HepG2 (cell line): ENCODE results near the gene PMM2. TPM values are rescaled to one million over a fixed set of nuclear protein-coding genes. Genes with fewer than 3 reads are reported as not detected.
A peak's percentile ranks its signal among the peaks of the same experiment; 100 is the strongest.

Experiments
- AHR ChIP-seq: IDR thresholded peaks from 2 replicates; pipeline ENCODE4 v1.6.1; 2018; ENCODE audit warnings: missing genetic modification reagents, missing compliant biosample characterization
- ATF1 ChIP-seq: IDR thresholded peaks from 2 replicates; pipeline ENCODE4 v1.6.1; 2016; ENCODE audit warnings: mild to moderate bottlenecking, control low read depth
- BRCA1 ChIP-seq: sonication (generic); formaldehyde crosslinking; IDR thresholded peaks from 2 replicates; pipeline ENCODE4 v1.4.0; 2020; ENCODE audit warnings: missing genetic modification reagents
- CBFB ChIP-seq: sonication (generic); formaldehyde crosslinking; IDR thresholded peaks from 2 replicates; pipeline ENCODE4 v1.4.0; 2020; ENCODE audit warnings: missing genetic modification reagents
- CREB1 ChIP-seq, 2 experiments: fragments of 450-650 bp in 1 of 2; IDR thresholded peaks; 2 replicates each; pipeline ENCODE4 v1.6.1; 2016 to 2017; ENCODE audit warnings: control low read depth in 1 of 2, mild to moderate bottlenecking in 1 of 2, missing compliant biosample characterization in 1 of 2, missing genetic modification characterization in 1 of 2
- DPF2 ChIP-seq: sonication (generic); formaldehyde crosslinking; IDR thresholded peaks from 2 replicates; pipeline ENCODE4 v1.4.0; 2020; ENCODE audit warnings: mild to moderate bottlenecking, low read depth, missing genetic modification reagents, borderline replicate concordance
- ETV5 ChIP-seq: IDR thresholded peaks from 2 replicates; pipeline ENCODE4 v1.6.1; 2018; ENCODE audit warnings: missing biosample characterization, missing genetic modification reagents, inconsistent platforms, borderline replicate concordance
- FLYWCH1 ChIP-seq: sonication (generic); formaldehyde crosslinking; IDR thresholded peaks from 2 replicates; pipeline ENCODE4 v1.8.1; 2023; ENCODE audit warnings: mild to moderate bottlenecking, missing genetic modification reagents
- HOXA5 ChIP-seq: sonication (generic); formaldehyde crosslinking; IDR thresholded peaks from 2 replicates; pipeline ENCODE4 v1.4.0; 2020; ENCODE audit warnings: missing genetic modification reagents
- JUND ChIP-seq: sonication (generic); formaldehyde crosslinking; IDR thresholded peaks from 2 replicates; pipeline ENCODE4 v1.8.0; 2022; ENCODE audit warnings: mild to moderate bottlenecking, missing genetic modification reagents
- KAT8 ChIP-seq: IDR thresholded peaks from 2 replicates; pipeline ENCODE4 v1.6.1; 2016; ENCODE audit warnings: missing genetic modification reagents, missing compliant biosample characterization
- PAX8 ChIP-seq: sonication (generic); formaldehyde crosslinking; IDR thresholded peaks from 2 replicates; pipeline ENCODE4 v1.8.0; 2022; ENCODE audit warnings: mild to moderate bottlenecking, missing genetic modification reagents, borderline replicate concordance
- PHB2 ChIP-seq: fragments of 450-650 bp; IDR thresholded peaks from 2 replicates; pipeline ENCODE4 v1.6.1; 2018; ENCODE audit not compliant: partially characterized antibody
- SKIL ChIP-seq: sonication (generic); formaldehyde crosslinking; IDR thresholded peaks from 2 replicates; pipeline ENCODE4 v1.8.0; 2022; ENCODE audit warnings: missing genetic modification reagents, mild to moderate bottlenecking, moderate library complexity, borderline replicate concordance
- TEAD2 ChIP-seq: sonication (generic); formaldehyde crosslinking; IDR thresholded peaks from 2 replicates; pipeline ENCODE4 v1.9.0; 2021; ENCODE audit warnings: missing genetic modification reagents
- TRIM24 ChIP-seq: sonication (generic); formaldehyde crosslinking; IDR thresholded peaks from 2 replicates; pipeline ENCODE4 v1.8.0; 2022; ENCODE audit warnings: mild to moderate bottlenecking, missing genetic modification reagents
- ZBTB44 ChIP-seq: sonication (generic); formaldehyde crosslinking; IDR thresholded peaks from 2 replicates; pipeline ENCODE4 v1.4.0; 2020; ENCODE audit warnings: missing genetic modification reagents
- ZNF230 ChIP-seq: sonication (generic); formaldehyde crosslinking; IDR thresholded peaks from 2 replicates; pipeline ENCODE4 v1.4.0; 2020; ENCODE audit warnings: mild to moderate bottlenecking, missing genetic modification reagents
- ZNF331 ChIP-seq: sonication (generic); formaldehyde crosslinking; IDR thresholded peaks from 2 replicates; pipeline ENCODE4 v1.4.0; 2020; ENCODE audit warnings: missing genetic modification reagents
- ZNF468 ChIP-seq: sonication (generic); formaldehyde crosslinking; IDR thresholded peaks from 2 replicates; pipeline ENCODE4 v1.8.0; 2022; ENCODE audit warnings: mild to moderate bottlenecking, moderate library complexity, missing genetic modification reagents
- ZNF614 ChIP-seq: IDR thresholded peaks from 2 replicates; pipeline ENCODE4 v1.6.1; 2018; ENCODE audit warnings: missing biosample characterization, missing genetic modification reagents, inconsistent platforms, borderline replicate concordance
- ZNF687 ChIP-seq: sonication (generic); formaldehyde crosslinking; IDR thresholded peaks from 2 replicates; pipeline ENCODE4 v1.5.1; 2020; ENCODE audit warnings: mild to moderate bottlenecking, missing genetic modification reagents, moderate library complexity
- polyA plus RNA-seq, 8 experiments: library from polyadenylated mRNA; depleted of rRNA in 3 of 8; stranded (reverse) in 7 of 8; unstranded in 1 of 8; fragments of >200 nt; fragmentation: Illumina TruSeq in 4 of 8; extraction: Trizol in 4 of 8; gene quantifications; 2 replicates each; pipeline versions ENCODE4 v1.2.1 to v1.2.3, GENCODE V29; 2011 to 2016; ENCODE audit warnings: low read depth in 4 of 8, missing spikeins in 1 of 8, mixed read lengths in 1 of 8; ENCODE audit not compliant: insufficient read depth in 1 of 8
- total RNA-seq, 5 experiments: library from RNA; depleted of rRNA; stranded (reverse); fragments of >200 nt; fragmentation: Illumina TruSeq; extraction: Trizol; gene quantifications; 2 replicates each; pipeline ENCODE4 v1.2.3, GENCODE V29; 2016; ENCODE audit warnings: low read depth in 1 of 5
- TF ChIP-seq, protein P1 (sequence below): sonication (generic); formaldehyde crosslinking; conservative IDR thresholded peaks from 2 replicates; pipeline ENCODE4 v1.8.0; 2022; ENCODE audit warnings: mild to moderate bottlenecking, moderate library complexity, missing genetic modification reagents

PMM2 gene
- total and polyA plus RNA-seq, 2 of the 13 experiments (the other 11 are each of a cell fraction or from before 2014, with no cell fraction given) = 52.2 to 93.7 TPM

DNA sequence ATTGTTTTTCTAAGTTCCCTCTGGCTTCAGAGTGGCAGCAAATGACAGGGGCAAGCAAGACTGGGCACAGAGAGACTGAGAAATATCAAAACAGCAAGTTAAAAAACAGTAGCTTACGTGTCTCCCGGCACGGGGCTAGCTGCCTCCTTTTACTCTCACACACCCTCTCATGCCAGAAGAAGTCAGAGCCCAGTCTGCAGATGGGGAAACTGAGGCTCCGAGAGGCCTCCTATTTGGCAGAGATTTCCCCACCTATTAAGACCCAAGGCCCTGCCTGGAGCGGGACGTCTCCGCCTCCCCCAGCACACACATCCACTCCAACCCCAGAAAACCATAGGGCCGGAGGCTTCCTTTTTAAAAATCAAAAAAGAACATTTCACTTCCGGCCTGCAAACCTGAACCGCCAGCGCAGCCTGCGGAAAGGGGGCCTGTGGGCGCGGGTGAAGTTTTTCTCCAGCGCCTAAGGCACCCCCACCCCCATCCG, 70.3 kb downstream of the PMM2 start (continued):
- no peak for TF ChIP-seq ZBTB44 (CRISPR knock-in tag)
- no peak for TF ChIP-seq ZNF614 (CRISPR knock-in tag)
- TF ChIP-seq CREB1 (IDR thresholded peaks at IDR 0.05) = no peak
- TF ChIP-seq CREB1 (CRISPR knock-in tag; IDR thresholded peaks at IDR 0.05) = no peak
- no peak for TF ChIP-seq TEAD2 (CRISPR knock-in tag)
- TF ChIP-seq FLYWCH1 = no peak
- no peak for TF ChIP-seq PHB2
- TF ChIP-seq DPF2 (CRISPR knock-in tag) = no peak
- no peak for TF ChIP-seq ATF1 (CRISPR knock-in tag)
- no peak for TF ChIP-seq ZNF468 (CRISPR knock-in tag)
- no peak for TF ChIP-seq JUND (CRISPR knock-in tag)
- TF ChIP-seq, protein P1, sequence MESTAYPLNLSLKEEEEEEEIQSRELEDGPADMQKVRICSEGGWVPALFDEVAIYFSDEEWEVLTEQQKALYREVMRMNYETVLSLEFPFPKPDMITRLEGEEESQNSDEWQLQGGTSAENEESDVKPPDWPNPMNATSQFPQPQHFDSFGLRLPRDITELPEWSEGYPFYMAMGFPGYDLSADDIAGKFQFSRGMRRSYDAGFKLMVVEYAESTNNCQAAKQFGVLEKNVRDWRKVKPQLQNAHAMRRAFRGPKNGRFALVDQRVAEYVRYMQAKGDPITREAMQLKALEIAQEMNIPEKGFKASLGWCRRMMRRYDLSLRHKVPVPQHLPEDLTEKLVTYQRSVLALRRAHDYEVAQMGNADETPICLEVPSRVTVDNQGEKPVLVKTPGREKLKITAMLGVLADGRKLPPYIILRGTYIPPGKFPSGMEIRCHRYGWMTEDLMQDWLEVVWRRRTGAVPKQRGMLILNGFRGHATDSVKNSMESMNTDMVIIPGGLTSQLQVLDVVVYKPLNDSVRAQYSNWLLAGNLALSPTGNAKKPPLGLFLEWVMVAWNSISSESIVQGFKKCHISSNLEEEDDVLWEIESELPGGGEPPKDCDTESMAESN = no peak
- no peak for TF ChIP-seq TRIM24
- TF ChIP-seq HOXA5 (CRISPR knock-in tag) = no peak
- no peak for TF ChIP-seq SKIL (CRISPR knock-in tag)
- no peak for TF ChIP-seq KAT8
- TF ChIP-seq ZNF230 (CRISPR knock-in tag) = no peak
- TF ChIP-seq ZNF331 (CRISPR knock-in tag) = no peak
- peak; percentile 18; the same call in 1 of the 2 replicates for TF ChIP-seq ETV5 (CRISPR knock-in tag)
- no peak for TF ChIP-seq PAX8 (CRISPR knock-in tag)
- TF ChIP-seq CBFB (CRISPR knock-in tag) = no peak
- no peak for TF ChIP-seq BRCA1
- no peak for TF ChIP-seq ZNF687 (CRISPR knock-in tag)
- peak; percentile 7; the same call in 1 of the 2 replicates for TF ChIP-seq AHR (CRISPR knock-in tag)
